ENCODE data around the gene C9orf85. TPM values are rescaled to one million over a fixed set of nuclear protein-coding genes. Genes with fewer than 3 reads are reported as not detected.

C9orf85 gene
- polyA plus RNA-seq, 2 of the 4 experiments (the other 2 are of a cell fraction), result 15.9 to 24.6 TPM

GRCh38 chr9:71911061-71911907 is at the start of gene C9orf85, which contains the start of gene ABHD17B (continued):
- TF ChIP-seq GATA3 (IDR thresholded peaks at IDR 0.05; ENCODE audit: borderline replicate concordance) (no peak; the same call in 1 of the 2 replicates), JUN (IDR thresholded peaks at IDR 0.05) (peak in 1 of 2 experiments; percentile 75; a peak in 4 of 5 replicates), TFCP2L1 (CRISPR knock-in tag; IDR thresholded peaks at IDR 0.05) (no peak)

GRCh38 chr9:71863631-71864030 is 47.8 kb upstream of the C9orf85 start:
- FAIRE-seq (no peak), DNase-seq (ENCODE audit: low read depth in 1 of 2, low spot score in 1 of 2) (no peak), ATAC-seq (no peak)
- H3K9me3 ChIP-seq, result peaks cover 27% of the 10 kb centered on the region
- ChIA-PET POLR2A (no interaction called here), CTCF (no interaction called here)
- TF ChIP-seq RARB (CRISPR knock-in tag; IDR thresholded peaks at IDR 0.05), result no peak
- TF ChIP-seq KDM5A (IDR thresholded peaks at IDR 0.05), result no peak
- TF ChIP-seq EP300 (IDR thresholded peaks at IDR 0.05), result no peak
- no peak for TF ChIP-seq RNF2 (IDR thresholded peaks at IDR 0.05; ENCODE audit: borderline replicate concordance, low read depth)
- TF ChIP-seq TP53 (CRISPR knock-in tag; IDR thresholded peaks at IDR 0.05), result no peak
- TF ChIP-seq HEYL (CRISPR knock-in tag; IDR thresholded peaks at IDR 0.05), result no peak
- TF ChIP-seq POLR2AphosphoS2 (conservative IDR thresholded peaks at IDR 0.05; ENCODE audit: low read length), result no peak
- no peaks in the 10 kb centered on the region for H3K4me1 ChIP-seq
- 89% methylated on average over 1 of the region's 1 CpG for WGBS (ENCODE audit: missing lambda C conversion rate)
- H3K27ac ChIP-seq, result no peak overlapping the region
- no peak overlapping the region for H3K4me2 ChIP-seq
- no peak overlapping the region for H3K4me3 ChIP-seq

- ChIA-PET CTCF (interaction anchor here (1.2 kb wide), 1 partner anchor 19 kb away, joined by 4 read pairs; no protein-coding TSS in a partner anchor), POLR2A (no interaction called here)
- Histone ChIP-seq H3K9me3 (peaks cover 43% of the 10 kb centered on the region), H3K4me2 (no peak overlapping the region), H3K4me3 (no peak overlapping the region), H3K27ac (no peak overlapping the region), H3K4me1 (no peaks in the 10 kb centered on the region)
- no peak for TF ChIP-seq REST (IDR thresholded peaks at IDR 0.05)
- no peak for TF ChIP-seq E2F6 (IDR thresholded peaks at IDR 0.05; ENCODE audit: borderline replicate concordance, low read depth)
- no peak for TF ChIP-seq FOSB (CRISPR knock-in tag; IDR thresholded peaks at IDR 0.05)
- TF ChIP-seq KDM5A (IDR thresholded peaks at IDR 0.05), result no peak
- ATAC-seq (no peak), FAIRE-seq (peak; percentile 23), DNase-seq (ENCODE audit: low read depth in 1 of 2, low spot score in 1 of 2) (no peak)
- 92% methylated on average over 6 of the region's 6 CpGs for whole genome bisulfite sequencing (ENCODE audit: missing lambda C conversion rate)
Observed at GRCh38 chr9:71875345-71875744, 36.1 kb upstream of the C9orf85 start.

GRCh38 chr9:71876106-71876505 is 35.3 kb upstream of the C9orf85 start:
- 92% methylated on average over 2 of the region's 2 CpGs for WGBS (ENCODE audit: missing lambda C conversion rate)
- DNase-seq (ENCODE audit: low read depth in 1 of 2, low spot score in 1 of 2), result no peak
- H3K4me3 ChIP-seq, result no peak overlapping the region
- H3K4me2 ChIP-seq, result no peak overlapping the region
- no peak for TF ChIP-seq MAFK (IDR thresholded peaks at IDR 0.05; ENCODE audit: partially characterized antibody)
- TF ChIP-seq PHF8 (IDR thresholded peaks at IDR 0.05; ENCODE audit: borderline replicate concordance, low read depth), result no peak
- no peak for TF ChIP-seq HOXA7 (CRISPR knock-in tag; IDR thresholded peaks at IDR 0.05)
- TF ChIP-seq SMC3 (IDR thresholded peaks at IDR 0.05), result no peak
- no peak for TF ChIP-seq RARB (CRISPR knock-in tag; IDR thresholded peaks at IDR 0.05)
- TF ChIP-seq E2F6 (IDR thresholded peaks at IDR 0.05; ENCODE audit: borderline replicate concordance, low read depth), result no peak
- TF ChIP-seq FOSB (CRISPR knock-in tag; IDR thresholded peaks at IDR 0.05), result no peak
- no peak for TF ChIP-seq MAX (IDR thresholded peaks at IDR 0.05)
- TF ChIP-seq EP300 (IDR thresholded peaks at IDR 0.05), result no peak
- no peak for TF ChIP-seq RNF2 (IDR thresholded peaks at IDR 0.05; ENCODE audit: borderline replicate concordance, low read depth)
- TF ChIP-seq BHLHE40 (IDR thresholded peaks at IDR 0.05; ENCODE audit: low read depth, low read length), result no peak
- no peak for TF ChIP-seq NR3C1 (IDR thresholded peaks at IDR 0.05)
- TF ChIP-seq CBX2 (IDR thresholded peaks at IDR 0.05; ENCODE audit: borderline replicate concordance, low read depth), result no peak
- TF ChIP-seq HMGXB4 (CRISPR knock-in tag; IDR thresholded peaks at IDR 0.05; ENCODE audit: borderline replicate concordance), result no peak
- CTCF ChIA-PET, result no interaction called here
- H3K27ac ChIP-seq, result no peak overlapping the region
- POLR2A ChIA-PET, result no interaction called here
- H3K9me3 ChIP-seq, result peaks cover 49% of the 10 kb centered on the region
- ATAC-seq, result no peak
- H3K4me1 ChIP-seq, result no peaks in the 10 kb centered on the region
- FAIRE-seq, result no peak
